ENCODE results near the gene DHX57.
A peak's percentile ranks its signal among the peaks of the same experiment; 100 is the strongest.

DHX57 gene

GRCh38 chr2:38835015-38835601 is 40.6 kb downstream of the DHX57 start:
- Histone ChIP-seq H3K27ac (replicated peaks) (no peak overlapping the region), H3K4me3 (replicated peaks; ENCODE audit: insufficient read depth, low read length) (no peak overlapping the region), H3K27me3 (ENCODE audit: insufficient read depth, poor library complexity, severe bottlenecking) (no peaks in the 10 kb centered on the region)
- no peak for TF ChIP-seq GABPA (IDR thresholded peaks at IDR 0.05; ENCODE audit: low read depth)
- no peak for TF ChIP-seq SPI1 (IDR thresholded peaks at IDR 0.05; ENCODE audit: borderline replicate concordance, low read depth)
- no peak for TF ChIP-seq POLR2AphosphoS5 (IDR thresholded peaks at IDR 0.05; ENCODE audit: low read depth)
- TF ChIP-seq CTCF (IDR thresholded peaks at IDR 0.05; ENCODE audit: insufficient read depth, low read length): no peak
- no peak for TF ChIP-seq REST (IDR thresholded peaks at IDR 0.05; ENCODE audit: insufficient replicate concordance, low read depth)
- peak in 1 of 2 experiments; percentile 18 for DNase-seq (ENCODE audit: low read depth in 1 of 2, low spot score in 1 of 2)

- H3K27me3 ChIP-seq (ENCODE audit: insufficient read depth, poor library complexity, severe bottlenecking): no peaks in the 10 kb centered on the region
- DNase-seq (ENCODE audit: low read depth in 1 of 2, low spot score in 1 of 2): peak in 1 of 2 experiments; percentile 45
- TF ChIP-seq SPI1 (IDR thresholded peaks at IDR 0.05; ENCODE audit: borderline replicate concordance, low read depth) (no peak), CTCF (IDR thresholded peaks at IDR 0.05; ENCODE audit: insufficient read depth, low read length) (no peak), POLR2AphosphoS5 (IDR thresholded peaks at IDR 0.05; ENCODE audit: low read depth) (no peak), GABPA (IDR thresholded peaks at IDR 0.05; ENCODE audit: low read depth) (no peak), REST (IDR thresholded peaks at IDR 0.05; ENCODE audit: insufficient replicate concordance, low read depth) (no peak)
- H3K4me3 ChIP-seq (replicated peaks; ENCODE audit: insufficient read depth, low read length): no peak overlapping the region
- peak overlapping the region; percentile 56 for H3K27ac ChIP-seq (replicated peaks)
These were observed 45.1 kb downstream of the DHX57 start for GRCh38 chr2:38830526-38831159.

GRCh38 chr2:38829971-38830370 is 45.8 kb downstream of the DHX57 start:
- TF ChIP-seq POLR2AphosphoS5 (IDR thresholded peaks at IDR 0.05; ENCODE audit: low read depth) (no peak), REST (IDR thresholded peaks at IDR 0.05; ENCODE audit: insufficient replicate concordance, low read depth) (no peak)
- Histone ChIP-seq H3K4me3 (replicated peaks; ENCODE audit: insufficient read depth, low read length) (no peak overlapping the region), H3K27ac (replicated peaks) (no peak overlapping the region), H3K27me3 (ENCODE audit: insufficient read depth, poor library complexity, severe bottlenecking) (no peaks in the 10 kb centered on the region)
- no peak for DNase-seq (ENCODE audit: low read depth in 1 of 2, low spot score in 1 of 2)

All from HL-60 (cell line).